GM21447 (cell line): ENCODE measurements around the gene CCDC188.

Source experiments
- ATAC-seq: cut with Tn5 transposase; IDR thresholded peaks from one replicate; pipeline ENCODE4 v1.9.1; 2021; ENCODE audit not compliant: unreplicated experiment

CCDC188 gene

DNA sequence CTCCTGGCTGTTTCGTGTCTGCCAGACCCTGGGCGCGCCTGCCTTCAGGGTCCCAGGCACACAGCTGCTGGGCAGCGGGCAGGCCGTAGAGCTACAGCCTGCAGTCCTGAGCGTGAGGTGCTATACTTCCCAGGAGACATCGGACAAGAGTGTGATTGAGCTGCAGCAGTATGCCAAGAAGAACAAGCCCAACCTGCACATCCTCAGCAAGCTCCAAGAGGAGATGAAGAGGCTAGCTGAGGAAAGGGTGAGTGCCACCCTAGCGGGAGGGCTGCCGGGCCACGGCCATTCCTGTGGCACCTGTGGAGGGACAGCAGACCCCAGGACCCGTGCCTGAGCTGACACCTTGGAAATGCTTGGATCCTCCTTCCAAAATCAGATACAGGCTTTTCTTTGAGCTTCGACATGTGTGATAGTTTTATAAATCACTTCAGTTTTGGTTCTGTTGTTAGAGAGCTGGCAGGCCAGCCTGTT is 42.1 kb downstream of the CCDC188 start:
- no peak for ATAC-seq

GRCh38 chr22:20107951-20108756 is 42.7 kb downstream of the CCDC188 start:
- no peak for ATAC-seq

GRCh38 chr22:20107471-20107901 is 43.4 kb downstream of the CCDC188 start:
- no peak for ATAC-seq

GRCh38 chr22:20106849-20107237 is 44.0 kb downstream of the CCDC188 start:
- no peak for ATAC-seq

DNA sequence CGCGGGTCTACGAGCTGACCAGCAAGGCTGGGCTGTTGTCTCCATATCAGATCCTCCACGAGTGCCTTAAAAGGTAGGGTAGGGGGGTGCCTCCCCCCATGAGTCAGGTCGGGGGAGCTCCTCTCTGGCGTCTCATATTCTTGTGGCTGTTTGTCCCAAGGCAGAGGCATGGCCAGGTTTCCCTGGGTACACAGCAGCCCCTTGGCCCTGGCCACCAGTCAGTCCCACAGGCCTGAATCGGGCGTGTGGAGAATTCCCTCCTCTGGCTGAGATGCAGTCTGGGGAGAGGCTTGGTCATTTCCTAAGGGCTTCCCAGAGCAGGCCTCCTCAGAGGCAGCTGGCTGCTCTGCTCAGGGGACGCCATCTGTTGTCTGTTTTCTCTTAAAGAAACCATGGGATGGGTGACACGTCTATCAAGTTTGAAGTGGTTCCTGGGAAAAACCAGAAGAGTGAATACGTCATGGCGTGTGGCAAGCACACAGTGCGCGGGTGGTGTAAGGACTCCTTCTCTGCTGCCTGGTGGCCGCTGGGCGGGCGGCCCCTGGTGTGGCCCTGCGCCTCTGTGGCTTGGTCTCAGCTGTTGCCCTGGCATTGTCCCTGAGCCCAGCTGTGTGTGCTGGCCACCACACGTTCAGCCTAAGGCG is 44.5 kb downstream of the CCDC188 start:
- ATAC-seq, result no peak

DNA sequence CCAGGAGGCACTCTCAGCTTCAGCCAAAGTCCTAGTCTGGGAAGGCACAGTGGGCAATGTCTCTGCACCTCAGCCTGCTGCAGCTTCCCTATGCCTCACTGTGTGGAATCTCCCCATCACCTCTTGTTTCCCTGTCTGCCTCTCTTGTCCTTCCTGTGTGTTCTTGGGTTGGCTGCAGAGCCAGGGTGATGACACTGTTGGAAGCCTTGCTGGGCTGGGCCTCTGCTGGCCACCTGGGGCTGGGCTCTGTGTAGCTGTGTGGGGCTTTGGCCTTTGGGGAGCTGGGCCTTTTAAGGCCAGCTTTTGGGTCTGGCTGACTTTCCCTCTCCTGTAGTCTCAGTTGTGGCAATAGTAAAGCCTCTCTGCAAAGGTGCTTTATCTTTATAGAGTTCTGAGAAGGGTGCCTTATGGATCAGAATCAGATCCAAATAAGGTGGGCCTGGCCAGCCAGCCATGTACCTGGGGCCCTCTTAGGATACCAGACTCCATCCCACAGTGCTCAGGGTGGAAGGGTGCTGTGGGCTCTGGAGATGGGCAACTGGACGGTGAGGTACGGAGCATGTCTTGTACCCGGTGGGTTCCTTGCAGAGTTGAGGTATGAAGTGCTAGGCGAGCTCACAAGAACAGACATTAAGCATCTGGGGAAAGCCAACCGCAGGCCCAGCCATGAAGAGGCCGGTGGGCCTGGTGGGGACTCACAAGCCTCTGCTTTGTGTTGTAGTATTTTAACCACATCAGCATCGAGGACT is 45.2 kb downstream of the CCDC188 start:
- no peak for ATAC-seq

- ATAC-seq, result no peak
Observed at GRCh38 chr22:20102203-20102780, 48.6 kb downstream of the CCDC188 start.

- ATAC-seq, result no peak
Observed at GRCh38 chr22:20101638-20102037, 49.2 kb downstream of the CCDC188 start.

GRCh38 chr22:20099099-20099711 is 51.6 kb downstream of the CCDC188 start:
- ATAC-seq, result no peak
